Colonic mucosa (tissue), 4 donors: ENCODE data around the gene HOXA4. TPM values are rescaled to one million over a fixed set of nuclear protein-coding genes. Genes with fewer than 3 reads are reported as not detected.

Experiments used
- DNase-seq: peaks from one replicate; pipeline ENCODE4 v3.0.0-alpha.2; 2020
- H3K27ac ChIP-seq: fragments of 200-600 bp; one replicate; pipeline ENCODE4 v1.8.0; 2021
- H3K27me3 ChIP-seq: fragments of 200-600 bp; one replicate; pipeline ENCODE4 v1.8.0; 2021
- H3K36me3 ChIP-seq: fragments of 200-600 bp; one replicate; pipeline ENCODE4 v1.8.0; 2021
- H3K4me1 ChIP-seq: fragments of 200-600 bp; one replicate; pipeline ENCODE4 v1.8.0; 2021; ENCODE audit warnings: mild to moderate bottlenecking
- H3K4me3 ChIP-seq: fragments of 200-600 bp; one replicate; pipeline ENCODE4 v1.8.0; 2021
- H3K9ac ChIP-seq, 2 donors: one replicate each; pipeline ENCODE4 v1.7.0; 2013; ENCODE audit warnings: control low read depth in 2 of 2, low read depth in 2 of 2, low read length in 2 of 2
- H3K9me3 ChIP-seq: fragments of 200-600 bp; one replicate; pipeline ENCODE4 v1.8.0; 2021
- CTCF ChIP-seq: fragments of 200-600 bp; IDR thresholded peaks from one replicate; pipeline ENCODE4 v1.8.0; 2022; ENCODE audit warnings: antibody characterized with exemption, mild to moderate bottlenecking
- intact Hi-C: fragments of 100-400 bp; cut with DNase I; formaldehyde crosslinking; loops from one replicate; pipeline ENCODE4 v1.14.1; 2022
- total RNA-seq, 2 donors: library from RNA; stranded (reverse); fragmentation: NEBNext Ultra II Directional in 1 of 2; extraction: Animal tissue kit (Norgen Biotek cat#: 25700) in 1 of 2; gene quantifications; one replicate each; pipeline ENCODE4 v1.2.1, GENCODE V29; 2021
- donor health status: healthy.
- donor health status: DM: no; HTN: no; CAD: no.
- donor health status: DM: no; HTN: no; CAD: no.

HOXA4 gene
- total RNA-seq, 2 donors from 2014 or later: 3.3 to 4.5 TPM

- H3K36me3 ChIP-seq: no peaks in the 10 kb centered on the region
- no peak overlapping the region for H3K4me3 ChIP-seq
- peak overlapping the region in 1 of 2 donors; percentile 58 for H3K9ac ChIP-seq
- no peak for TF ChIP-seq CTCF
- DNase-seq: no peak
- peaks cover 6% of the 10 kb centered on the region for H3K4me1 ChIP-seq
- H3K27ac ChIP-seq: peak overlapping the region; percentile 92
- no peaks in the 10 kb centered on the region for H3K9me3 ChIP-seq
- H3K27me3 ChIP-seq: no peaks in the 10 kb centered on the region
- intact Hi-C loops: loop anchor here (5.0 kb wide), 1 partner anchor 37 kb away; the partner anchor contains the start of gene HOXA5
Observed at GRCh38 chr7:27105301-27106031, 25.1 kb downstream of the HOXA4 start.

- H3K4me1 ChIP-seq: peaks cover 8% of the 10 kb centered on the region
- H3K9ac ChIP-seq: peak overlapping the region in 1 of 2 donors; percentile 54
- H3K4me3 ChIP-seq: no peak overlapping the region
- no peak for TF ChIP-seq CTCF
- H3K9me3 ChIP-seq: no peaks in the 10 kb centered on the region
- no peaks in the 10 kb centered on the region for H3K36me3 ChIP-seq
- intact Hi-C loops: loop anchor here (5.0 kb wide), 1 partner anchor 38 kb away; the partner anchor contains the start of gene HOXA5
- DNase-seq: no peak
- no peaks in the 10 kb centered on the region for H3K27me3 ChIP-seq
- H3K27ac ChIP-seq: peak overlapping the region; percentile 92
Observed at GRCh38 chr7:27104341-27105058, 26.1 kb downstream of the HOXA4 start.

DNA sequence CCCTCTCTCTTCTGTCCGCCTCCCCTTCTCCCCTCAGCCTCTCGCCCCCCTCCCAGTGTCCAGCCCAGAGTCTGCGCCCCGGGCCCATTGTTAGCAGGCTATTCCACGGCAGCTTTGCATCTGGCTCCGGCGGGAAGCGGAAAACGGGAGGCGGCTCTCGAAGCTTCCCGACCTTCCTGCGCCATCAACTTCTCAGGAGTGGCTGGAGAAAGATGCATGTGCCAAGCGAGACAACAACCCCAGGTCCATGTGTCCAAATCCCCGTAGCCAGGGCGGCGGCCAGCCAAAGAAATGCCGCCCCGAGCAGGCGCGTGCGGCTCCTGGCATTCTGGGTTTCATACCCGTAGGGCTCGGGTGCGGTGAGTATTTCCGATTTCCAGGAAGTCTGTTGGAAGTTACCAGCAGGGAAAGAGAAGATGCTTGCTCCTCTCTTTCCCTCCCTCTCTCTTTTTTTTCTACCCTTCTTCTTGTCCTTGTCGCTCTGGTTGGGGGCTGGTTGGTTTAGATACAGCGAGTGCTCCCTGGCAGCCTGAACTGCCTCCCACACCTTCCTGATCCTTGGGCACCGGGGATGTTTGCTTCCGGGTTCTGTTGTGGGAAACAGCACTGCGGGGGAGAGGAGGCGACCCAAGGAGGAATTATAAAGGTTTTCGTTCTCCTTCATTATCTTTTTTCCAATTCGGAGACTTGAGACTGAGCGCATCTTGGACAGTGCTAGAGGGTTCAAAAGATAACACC, 26.9 kb downstream of the HOXA4 start:
- TF ChIP-seq CTCF: no peak
- peak overlapping the region; percentile 32 to 54 for H3K9ac ChIP-seq
- no peaks in the 10 kb centered on the region for H3K36me3 ChIP-seq
- no peak overlapping the region for H3K4me3 ChIP-seq
- H3K27ac ChIP-seq: peak overlapping the region; percentile 92
- intact Hi-C loops: no loop called here
- H3K4me1 ChIP-seq: peaks cover 10% of the 10 kb centered on the region
- H3K27me3 ChIP-seq: no peaks in the 10 kb centered on the region
- peak; percentile 67 for DNase-seq
- H3K9me3 ChIP-seq: no peaks in the 10 kb centered on the region

DNA sequence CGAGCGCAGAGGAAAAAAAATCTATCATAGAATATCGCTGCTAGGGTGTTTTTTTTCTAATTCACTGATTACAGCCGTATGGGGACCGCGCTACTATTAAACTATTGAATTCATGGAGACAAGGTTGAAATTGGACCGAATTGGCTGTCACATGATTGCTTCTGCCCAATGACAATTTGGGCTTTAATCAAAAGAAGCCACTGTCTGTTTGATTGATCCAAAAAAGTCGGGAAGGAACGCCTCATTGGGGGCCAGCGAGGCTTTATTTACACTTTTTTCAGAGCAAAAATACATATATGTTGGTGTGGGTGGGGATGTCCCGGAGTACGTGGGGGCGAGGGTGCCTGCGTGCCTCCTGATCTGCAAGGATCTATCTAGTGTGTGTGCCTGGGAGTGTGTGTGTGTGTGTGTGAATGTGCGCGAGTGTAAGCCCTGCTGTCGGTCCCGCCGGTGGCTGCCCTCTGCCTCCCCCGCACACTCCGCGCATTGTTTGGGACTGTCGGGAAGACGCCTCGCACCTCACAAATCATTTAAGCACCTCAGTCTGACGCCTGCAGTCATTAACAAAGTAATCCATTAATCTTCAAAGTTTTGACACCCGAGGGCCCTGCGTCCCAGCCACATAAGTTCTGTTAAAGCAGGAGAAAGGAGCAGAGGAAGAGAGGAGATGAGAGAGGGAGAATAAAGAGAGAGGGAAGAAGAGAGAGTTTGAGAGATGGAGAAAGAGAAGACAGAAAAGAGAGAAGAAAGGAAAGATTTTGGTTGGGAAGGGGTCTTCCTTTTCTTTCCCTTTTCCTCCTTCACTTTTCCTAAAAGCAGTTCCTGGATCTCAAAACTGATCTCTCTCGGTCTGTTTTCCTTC, 27.7 kb downstream of the HOXA4 start, which contains the start of gene HOXA2:
TSS of gene HOXA2 (minus strand) at position 103 of the 862 bp plus-strand sequence. CDS start 183 bp downstream, outside the sequence.
- TF ChIP-seq CTCF: no peak
- intact Hi-C loops: no loop called here
- Histone ChIP-seq H3K27me3 (no peaks in the 10 kb centered on the region), H3K9me3 (no peaks in the 10 kb centered on the region), H3K4me1 (peaks cover 13% of the 10 kb centered on the region), H3K9ac (peak within 1 kb of the TSS; percentile 68 to 71), H3K4me3 (peak within 1 kb of the TSS; percentile 38), H3K27ac (peak within 1 kb of the TSS; percentile 92), H3K36me3 (no peaks in the 10 kb centered on the region)
- peak; percentile 69 for DNase-seq
